ENCODE measurements around the gene FREY1. TPM values are rescaled to one million over a fixed set of nuclear protein-coding genes. Genes with fewer than 3 reads are reported as not detected.

The FREY1 gene
- total and polyA plus RNA-seq, 2 of the 8 experiments (the other 6 are each of a cell fraction or from before 2014, with no cell fraction given), result 0.32 to 1.1 TPM

DNA sequence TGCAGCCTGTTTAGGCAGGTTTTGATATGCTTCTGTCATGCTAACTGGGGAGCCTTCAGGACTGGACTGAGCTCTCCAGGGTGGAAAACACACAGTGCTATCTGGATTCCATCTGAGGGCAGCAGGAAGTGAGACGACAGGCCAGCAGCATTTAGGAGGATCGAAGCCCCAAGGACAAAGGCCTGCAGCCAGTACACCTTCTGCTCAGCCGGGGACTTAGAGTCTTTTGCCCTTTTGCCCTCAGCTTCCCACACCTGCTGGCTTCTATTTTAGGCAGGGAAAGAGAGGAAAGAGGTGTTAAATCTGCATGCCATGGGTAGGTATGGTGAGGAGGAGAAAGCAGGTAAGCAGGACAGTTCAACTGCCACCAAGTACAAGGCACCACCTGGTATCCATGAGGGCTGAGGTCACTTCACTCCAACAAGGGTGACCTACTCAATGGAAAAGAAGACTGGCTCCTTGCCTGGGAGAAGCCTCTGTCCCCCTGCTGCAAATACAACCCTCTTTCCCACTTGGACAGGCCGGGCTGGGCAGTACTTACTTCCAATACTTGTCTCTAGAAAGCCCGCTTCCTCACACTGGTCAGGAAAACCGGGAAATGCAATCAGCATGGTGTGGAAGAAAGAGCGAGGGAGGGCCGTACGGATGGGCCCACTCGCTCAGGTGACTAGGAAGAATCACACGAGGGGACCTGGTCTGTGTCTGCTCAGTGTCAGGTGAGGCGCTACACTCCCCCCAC lies 27.7 kb upstream of the FREY1 start (continued):
- no peak for TF ChIP-seq RNF2 (IDR thresholded peaks at IDR 0.05; ENCODE audit: borderline replicate concordance, low read depth, low read length, missing control alignments, poor library complexity, severe bottlenecking)
